ENCODE data around the gene NFATC2IP. TPM values are rescaled to one million over a fixed set of nuclear protein-coding genes. Genes with fewer than 3 reads are reported as not detected.

Gene NFATC2IP
- total and polyA plus RNA-seq, 4 donors, result 5.8 to 17.6 (median 11.9) TPM

GRCh38 chr16:28923231-28923587, 27.5 kb upstream of the NFATC2IP start:
- H3K4me3 ChIP-seq (ENCODE audit: low read depth in 1 of 3, low read length in 3 of 3), result no peak overlapping the region
- H3K27me3 ChIP-seq (ENCODE audit: control insufficient read depth in 4 of 4, insufficient read depth in 4 of 4, low read length in 3 of 4), result no peaks in the 10 kb centered on the region
- peaks cover 3 to 13% (median 9%) of the 10 kb centered on the region in 4 donors for H3K4me1 ChIP-seq (ENCODE audit: control insufficient read depth in 4 of 4, insufficient read depth in 4 of 4, low read length in 3 of 4)
- no peak overlapping the region for H3K9ac ChIP-seq (ENCODE audit: low read depth in 1 of 2, low read length in 2 of 2)
- no peaks in the 10 kb centered on the region for H3K9me3 ChIP-seq (ENCODE audit: control insufficient read depth in 4 of 4, low read length in 3 of 4)
- TF ChIP-seq NR2F2 (IDR thresholded peaks at IDR 0.05) (no peak), EGR1 (IDR thresholded peaks at IDR 0.05; ENCODE audit: low read depth in 2 of 2) (no peak), FOXA2 (IDR thresholded peaks at IDR 0.05) (no peak), YY1 (IDR thresholded peaks at IDR 0.05) (no peak), HNF4A (conservative IDR thresholded peaks at IDR 0.05) (no peak), JUND (IDR thresholded peaks at IDR 0.05) (no peak), GABPA (IDR thresholded peaks at IDR 0.05 in 1 of 2, conservative IDR thresholded peaks at IDR 0.05 in 1 of 2) (no peak), SP1 (IDR thresholded peaks at IDR 0.05) (no peak)
- TF ChIP-seq, protein P1, sequence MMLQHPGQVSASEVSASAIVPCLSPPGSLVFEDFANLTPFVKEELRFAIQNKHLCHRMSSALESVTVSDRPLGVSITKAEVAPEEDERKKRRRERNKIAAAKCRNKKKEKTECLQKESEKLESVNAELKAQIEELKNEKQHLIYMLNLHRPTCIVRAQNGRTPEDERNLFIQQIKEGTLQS (IDR thresholded peaks at IDR 0.05), result no peak
- TF ChIP-seq, protein P2, sequence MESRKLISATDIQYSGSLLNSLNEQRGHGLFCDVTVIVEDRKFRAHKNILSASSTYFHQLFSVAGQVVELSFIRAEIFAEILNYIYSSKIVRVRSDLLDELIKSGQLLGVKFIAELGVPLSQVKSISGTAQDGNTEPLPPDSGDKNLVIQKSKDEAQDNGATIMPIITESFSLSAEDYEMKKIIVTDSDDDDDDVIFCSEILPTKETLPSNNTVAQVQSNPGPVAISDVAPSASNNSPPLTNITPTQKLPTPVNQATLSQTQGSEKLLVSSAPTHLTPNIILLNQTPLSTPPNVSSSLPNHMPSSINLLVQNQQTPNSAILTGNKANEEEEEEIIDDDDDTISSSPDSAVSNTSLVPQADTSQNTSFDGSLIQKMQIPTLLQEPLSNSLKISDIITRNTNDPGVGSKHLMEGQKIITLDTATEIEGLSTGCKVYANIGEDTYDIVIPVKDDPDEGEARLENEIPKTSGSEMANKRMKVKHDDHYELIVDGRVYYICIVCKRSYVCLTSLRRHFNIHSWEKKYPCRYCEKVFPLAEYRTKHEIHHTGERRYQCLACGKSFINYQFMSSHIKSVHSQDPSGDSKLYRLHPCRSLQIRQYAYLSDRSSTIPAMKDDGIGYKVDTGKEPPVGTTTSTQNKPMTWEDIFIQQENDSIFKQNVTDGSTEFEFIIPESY (IDR thresholded peaks at IDR 0.05), result no peak
- peaks cover 0 to 6% (median 2%) of the 10 kb centered on the region in 4 donors for H3K36me3 ChIP-seq (ENCODE audit: control insufficient read depth in 4 of 4, insufficient read depth in 3 of 4, low read depth in 1 of 4, low read length in 3 of 4)
- H3K27ac ChIP-seq (ENCODE audit: low read depth in 1 of 2, low read length in 2 of 2), result no peak overlapping the region
- 89% methylated on average over 3 of the region's 3 CpGs for WGBS
- no peak for DNase-seq (ENCODE audit: low spot score)

DNA sequence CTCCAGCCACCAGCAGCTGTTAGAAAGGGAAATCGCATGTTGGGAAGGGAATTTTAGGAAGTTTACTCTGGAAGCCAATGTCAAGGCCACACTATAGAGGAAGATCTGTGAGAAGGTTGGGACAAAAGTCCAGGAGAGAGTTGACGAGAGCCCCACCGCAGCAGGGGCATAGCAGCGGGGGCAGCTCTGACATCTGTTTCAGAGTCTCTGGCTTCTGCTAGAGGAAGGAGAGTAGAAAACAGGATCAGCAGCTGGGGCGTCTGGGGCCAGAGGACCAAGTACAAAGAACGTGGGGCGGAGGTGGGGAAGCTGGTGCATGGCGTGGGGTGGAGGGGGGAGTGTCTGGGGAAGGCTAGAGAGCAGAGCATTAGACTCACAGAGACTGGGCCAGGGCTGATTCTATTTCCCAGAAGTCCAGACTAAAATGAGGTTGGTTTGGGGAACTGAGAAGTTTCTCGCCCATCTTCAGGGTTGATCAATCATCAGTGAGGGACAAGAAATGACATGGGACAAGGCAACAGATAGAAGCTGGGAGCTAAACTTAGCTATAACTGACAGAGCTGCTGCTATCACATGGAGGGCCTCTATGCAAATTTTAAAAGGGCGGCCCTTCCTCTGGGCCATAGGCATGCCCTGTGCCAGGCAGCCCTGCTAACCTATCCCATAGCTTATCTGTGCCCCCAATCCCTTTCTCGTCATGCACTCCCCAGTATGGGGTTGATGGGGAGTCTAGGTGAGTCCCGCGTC, 26.9 kb upstream of the NFATC2IP start:
- no peaks in the 10 kb centered on the region for H3K9me3 ChIP-seq (ENCODE audit: control insufficient read depth in 4 of 4, low read length in 3 of 4)
- peaks cover 3 to 13% (median 9%) of the 10 kb centered on the region in 4 donors for H3K4me1 ChIP-seq (ENCODE audit: control insufficient read depth in 4 of 4, insufficient read depth in 4 of 4, low read length in 3 of 4)
- H3K9ac ChIP-seq (ENCODE audit: low read depth in 1 of 2, low read length in 2 of 2), result no peak overlapping the region
- peaks cover 0 to 4% (median under 1%) of the 10 kb centered on the region in 4 donors for H3K36me3 ChIP-seq (ENCODE audit: control insufficient read depth in 4 of 4, insufficient read depth in 3 of 4, low read depth in 1 of 4, low read length in 3 of 4)
- no peaks in the 10 kb centered on the region for H3K27me3 ChIP-seq (ENCODE audit: control insufficient read depth in 4 of 4, insufficient read depth in 4 of 4, low read length in 3 of 4)
- DNase-seq (ENCODE audit: low spot score), result no peak
- TF ChIP-seq TAF1 (conservative IDR thresholded peaks at IDR 0.05) (no peak), NR2F2 (IDR thresholded peaks at IDR 0.05) (no peak), YY1 (IDR thresholded peaks at IDR 0.05) (no peak), HNF4A (conservative IDR thresholded peaks at IDR 0.05) (no peak), HNF4G (IDR thresholded peaks at IDR 0.05) (no peak), GABPA (IDR thresholded peaks at IDR 0.05 in 1 of 2, conservative IDR thresholded peaks at IDR 0.05 in 1 of 2) (no peak), EGR1 (IDR thresholded peaks at IDR 0.05; ENCODE audit: low read depth in 2 of 2) (no peak), RXRA (IDR thresholded peaks at IDR 0.05) (no peak), RAD21 (IDR thresholded peaks at IDR 0.05) (no peak), FOXA2 (IDR thresholded peaks at IDR 0.05) (no peak), CTCF (IDR thresholded peaks at IDR 0.05; ENCODE audit: low read depth, low read length, missing input control) (no peak), JUND (IDR thresholded peaks at IDR 0.05) (no peak), SP1 (IDR thresholded peaks at IDR 0.05) (no peak), FOXA1 (IDR thresholded peaks at IDR 0.05) (no peak)
- TF ChIP-seq, protein P1 (IDR thresholded peaks at IDR 0.05), result no peak
- TF ChIP-seq, protein P2 (IDR thresholded peaks at IDR 0.05), result no peak
- TF ChIP-seq, protein P3, sequence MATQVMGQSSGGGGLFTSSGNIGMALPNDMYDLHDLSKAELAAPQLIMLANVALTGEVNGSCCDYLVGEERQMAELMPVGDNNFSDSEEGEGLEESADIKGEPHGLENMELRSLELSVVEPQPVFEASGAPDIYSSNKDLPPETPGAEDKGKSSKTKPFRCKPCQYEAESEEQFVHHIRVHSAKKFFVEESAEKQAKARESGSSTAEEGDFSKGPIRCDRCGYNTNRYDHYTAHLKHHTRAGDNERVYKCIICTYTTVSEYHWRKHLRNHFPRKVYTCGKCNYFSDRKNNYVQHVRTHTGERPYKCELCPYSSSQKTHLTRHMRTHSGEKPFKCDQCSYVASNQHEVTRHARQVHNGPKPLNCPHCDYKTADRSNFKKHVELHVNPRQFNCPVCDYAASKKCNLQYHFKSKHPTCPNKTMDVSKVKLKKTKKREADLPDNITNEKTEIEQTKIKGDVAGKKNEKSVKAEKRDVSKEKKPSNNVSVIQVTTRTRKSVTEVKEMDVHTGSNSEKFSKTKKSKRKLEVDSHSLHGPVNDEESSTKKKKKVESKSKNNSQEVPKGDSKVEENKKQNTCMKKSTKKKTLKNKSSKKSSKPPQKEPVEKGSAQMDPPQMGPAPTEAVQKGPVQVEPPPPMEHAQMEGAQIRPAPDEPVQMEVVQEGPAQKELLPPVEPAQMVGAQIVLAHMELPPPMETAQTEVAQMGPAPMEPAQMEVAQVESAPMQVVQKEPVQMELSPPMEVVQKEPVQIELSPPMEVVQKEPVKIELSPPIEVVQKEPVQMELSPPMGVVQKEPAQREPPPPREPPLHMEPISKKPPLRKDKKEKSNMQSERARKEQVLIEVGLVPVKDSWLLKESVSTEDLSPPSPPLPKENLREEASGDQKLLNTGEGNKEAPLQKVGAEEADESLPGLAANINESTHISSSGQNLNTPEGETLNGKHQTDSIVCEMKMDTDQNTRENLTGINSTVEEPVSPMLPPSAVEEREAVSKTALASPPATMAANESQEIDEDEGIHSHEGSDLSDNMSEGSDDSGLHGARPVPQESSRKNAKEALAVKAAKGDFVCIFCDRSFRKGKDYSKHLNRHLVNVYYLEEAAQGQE (IDR thresholded peaks at IDR 0.05), result no peak
- no peak overlapping the region for H3K4me3 ChIP-seq (ENCODE audit: low read depth in 1 of 3, low read length in 3 of 3)
- H3K27ac ChIP-seq (ENCODE audit: low read depth in 1 of 2, low read length in 2 of 2), result no peak overlapping the region
- 81% methylated on average over 13 of the region's 13 CpGs for WGBS

Measured in liver (tissue), 9 donors.